Lower leg skin (tissue), 4 donors: ENCODE data around the gene NOTCH2. TPM values are rescaled to one million over a fixed set of nuclear protein-coding genes. Genes with fewer than 3 reads are reported as not detected.

Experiments
- DNase-seq, 2 donors: peaks; one replicate each; pipeline ENCODE4 v3.0.0-alpha.2; 2019; ENCODE audit warnings: low spot score in 2 of 2
- H3K4me3 ChIP-seq: fragments of 200-600 bp; sonication (generic); 2 replicates; pipeline ENCODE4 v1.5.1; 2017; ENCODE audit warnings: mild to moderate bottlenecking, low read depth; ENCODE audit not compliant: poor library complexity, severe bottlenecking
- CTCF ChIP-seq, 3 donors: fragments of 450-650 bp; IDR thresholded peaks; one replicate each; pipeline ENCODE4 v1.5.1; 2016; ENCODE audit warnings: antibody characterized with exemption in 3 of 3, mild to moderate bottlenecking in 3 of 3, moderate library complexity in 2 of 3
- POLR2A ChIP-seq, 2 donors: fragments of 450-650 bp; IDR thresholded peaks; one replicate each; pipeline ENCODE4 v1.6.1; 2016 to 2017; ENCODE audit warnings: antibody characterized with exemption in 2 of 2, mild to moderate bottlenecking in 1 of 2, moderate library complexity in 1 of 2
- WGBS, 2 donors: methylation state at CpG; one replicate each; pipeline ENCODE4 v1.1.5; 2018; 5-methylcytosine and 5-hydroxymethylcytosine counted together
- intact Hi-C: fragments of 100-400 bp; cut with DNase I; formaldehyde crosslinking; loops from one replicate; pipeline ENCODE4 v1.15.0; 2023; ENCODE audit warnings: low total_unique reads
- total RNA-seq, 4 donors: library from RNA; depleted of rRNA; stranded (reverse); fragments of >200 nt; gene quantifications; one replicate each; pipeline ENCODE4 v1.1.0, GENCODE V29; 2016

Gene NOTCH2
- total RNA-seq, 4 donors from 2014 or later: 102 to 169 (median 132) TPM

- H3K4me3 ChIP-seq: no peak overlapping the region
- 60 to 67% methylated on average over 11 of the region's 11 CpGs for WGBS, 2 donors
- no peak for TF ChIP-seq CTCF (IDR thresholded peaks at IDR 0.05)
- no peak for TF ChIP-seq POLR2A (IDR thresholded peaks at IDR 0.05)
- intact Hi-C loops: no loop called here
- DNase-seq: no peak
These were observed 183.3 kb downstream of the NOTCH2 start for GRCh38 chr1:119885903-119886783.

DNA sequence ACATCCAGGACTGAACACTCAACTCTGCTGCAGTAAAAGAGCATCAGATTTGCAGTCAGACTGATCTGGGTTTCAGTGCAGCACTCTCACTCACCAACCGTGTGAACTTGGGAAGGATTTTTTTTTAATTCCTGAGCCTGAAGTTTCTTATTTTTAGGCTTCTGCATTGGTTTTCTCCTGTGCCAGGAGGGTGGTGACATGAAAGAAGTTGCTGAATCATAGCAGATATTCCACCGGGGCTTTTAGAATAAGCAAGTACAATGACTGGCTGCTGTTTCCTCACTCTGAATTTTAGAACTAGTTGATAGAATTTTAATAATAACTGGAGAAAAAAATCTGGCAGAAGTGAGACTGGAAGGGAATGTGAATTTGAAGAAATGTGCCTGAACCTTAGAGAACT is 184.8 kb downstream of the NOTCH2 start:
- intact Hi-C loops: no loop called here
- H3K4me3 ChIP-seq: no peak overlapping the region
- no peak for DNase-seq
- 14 to 20% methylated on average over 2 of the region's 2 CpGs for WGBS, 2 donors
- TF ChIP-seq CTCF (IDR thresholded peaks at IDR 0.05): no peak
- TF ChIP-seq POLR2A (IDR thresholded peaks at IDR 0.05): no peak

DNA sequence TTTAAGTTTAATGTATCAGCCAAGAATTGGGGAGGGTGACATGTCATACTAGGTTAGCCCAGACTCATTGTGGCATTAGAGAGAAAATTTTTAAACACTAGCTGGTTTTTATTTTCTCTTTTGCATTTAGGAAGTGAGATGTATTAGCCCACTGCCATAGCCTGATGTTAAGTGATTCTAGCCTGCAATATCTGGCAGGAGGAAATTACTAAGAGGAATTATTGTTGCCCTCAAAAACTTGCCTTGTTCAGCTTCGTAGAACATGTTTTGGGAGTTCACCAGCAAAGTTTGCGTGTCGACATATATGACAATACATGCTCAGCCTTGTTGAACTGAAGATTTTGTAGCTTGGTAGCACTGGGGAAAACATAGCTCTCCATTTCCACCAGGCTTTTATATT is 185.6 kb downstream of the NOTCH2 start:
- DNase-seq: no peak
- 85 to 92% methylated on average over 3 of the region's 3 CpGs for WGBS, 2 donors
- no peak for TF ChIP-seq CTCF (IDR thresholded peaks at IDR 0.05)
- intact Hi-C loops: no loop called here
- H3K4me3 ChIP-seq: no peak overlapping the region

DNA sequence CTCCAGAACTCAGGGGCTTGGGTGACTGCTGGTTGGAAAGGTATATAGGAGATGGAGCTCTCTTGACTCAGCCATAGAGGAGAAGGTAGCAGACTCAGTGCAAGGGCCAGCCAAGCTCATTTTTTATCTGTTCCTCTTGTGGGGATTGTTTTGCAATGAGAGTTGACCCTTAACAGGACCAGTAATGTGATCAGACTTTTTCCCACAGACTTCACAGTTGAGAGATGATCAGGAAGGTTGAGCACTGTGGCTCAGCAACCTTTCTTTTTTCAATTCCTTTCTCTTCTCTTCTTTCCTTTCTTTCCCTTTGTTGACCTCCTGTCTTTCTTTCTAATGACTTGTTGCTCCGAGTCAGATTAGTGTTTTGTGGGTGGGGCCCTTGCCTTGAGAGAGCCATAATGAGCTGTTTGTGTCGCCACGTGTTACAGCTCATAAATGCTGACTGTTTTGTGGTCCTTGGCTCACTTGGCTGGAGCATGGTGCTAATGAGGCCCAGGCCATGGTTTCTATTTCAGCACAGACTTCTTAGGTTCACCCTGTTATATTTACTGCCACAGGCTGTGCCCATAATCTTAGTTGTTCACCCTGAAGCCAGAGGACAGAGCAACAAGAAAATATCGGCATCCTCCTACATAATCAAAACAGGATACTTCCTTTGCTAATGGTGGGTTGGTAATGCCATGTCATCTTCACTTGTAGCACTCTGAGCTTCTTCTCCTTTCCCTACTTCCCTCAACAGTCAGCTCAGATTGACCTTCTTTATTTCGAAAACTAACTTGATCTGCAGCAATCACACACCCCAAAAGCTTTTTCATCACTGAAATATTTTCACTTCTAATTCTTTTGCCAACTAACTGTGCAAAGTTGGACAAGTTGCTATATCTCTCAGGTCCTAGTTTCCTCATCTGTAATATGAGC is 187.1 kb downstream of the NOTCH2 start:
- DNase-seq: no peak
- TF ChIP-seq CTCF (IDR thresholded peaks at IDR 0.05) (no peak), POLR2A (IDR thresholded peaks at IDR 0.05) (no peak)
- intact Hi-C loops: no loop called here
- H3K4me3 ChIP-seq: no peak overlapping the region
- WGBS, 2 donors: 35% methylated on average over 5 of the region's 5 CpGs

DNA sequence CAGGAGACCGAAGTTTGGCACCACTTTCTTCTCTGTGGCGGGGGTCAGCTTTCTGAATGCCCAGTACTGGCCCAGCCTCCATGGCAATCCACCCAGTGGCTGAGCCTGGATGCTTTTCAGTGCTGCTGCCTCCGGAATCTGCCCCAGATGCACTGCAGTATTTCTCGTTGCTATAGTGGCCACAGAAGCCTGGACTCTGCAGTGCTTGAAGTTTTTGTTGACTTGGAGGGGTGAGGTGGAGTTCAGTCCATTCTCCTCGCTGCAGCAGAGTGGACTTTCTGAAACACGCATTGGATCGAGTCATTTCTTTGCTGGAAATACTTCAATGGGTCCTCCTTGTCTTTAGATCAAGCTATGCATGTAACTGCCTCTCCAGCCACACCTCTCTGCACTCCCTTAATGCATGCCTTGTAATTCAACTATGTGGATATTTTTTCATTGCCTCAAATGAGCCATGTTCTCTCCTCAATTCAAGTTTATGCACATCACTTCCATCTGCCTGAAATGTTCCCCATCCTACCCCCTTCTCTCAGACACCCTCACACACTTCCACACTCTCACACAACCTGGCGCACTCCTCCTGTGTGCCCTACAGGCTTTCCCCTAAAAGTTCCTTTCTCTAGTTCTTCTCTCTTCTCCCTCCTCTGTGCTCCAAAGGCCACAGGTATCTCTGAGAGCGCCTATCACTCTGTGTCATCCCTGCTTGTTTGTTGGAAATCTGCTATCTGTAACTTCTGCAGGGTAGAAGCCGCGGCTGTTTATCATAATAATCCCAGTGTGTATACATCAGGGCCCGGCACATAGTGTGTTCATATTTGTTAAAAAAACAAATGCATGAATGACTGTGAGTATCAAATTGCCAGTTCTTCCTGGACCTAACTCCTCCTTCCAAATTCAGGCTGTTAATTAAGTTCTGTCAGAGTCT is 189.7 kb downstream of the NOTCH2 start:
- no peak overlapping the region for H3K4me3 ChIP-seq
- DNase-seq: no peak
- TF ChIP-seq POLR2A (IDR thresholded peaks at IDR 0.05) (no peak), CTCF (IDR thresholded peaks at IDR 0.05) (no peak)
- WGBS, 2 donors: 86 to 92% methylated on average over 12 of the region's 12 CpGs
- intact Hi-C loops: no loop called here
